Neural cell (in vitro differentiated cells): Measurements from ENCODE around the gene LY6G6F.

Experiments
- CTCF ChIP-seq: fragments of 450-650 bp; IDR thresholded peaks from 2 replicates; pipeline ENCODE4 v1.5.1; 2014; ENCODE audit warnings: antibody characterized with exemption, mild to moderate bottlenecking, moderate library complexity; ENCODE audit not compliant: poor library complexity, severe bottlenecking
- EP300 ChIP-seq: fragments of 450-650 bp; conservative IDR thresholded peaks from 2 replicates; pipeline ENCODE4 v1.6.1; 2014; ENCODE audit warnings: antibody characterized with exemption, mild to moderate bottlenecking, moderate library complexity; ENCODE audit not compliant: poor library complexity, severe bottlenecking
- EZH2 ChIP-seq: fragments of 200-600, 300-800 bp; shearing (Covaris generic), sonication (generic); IDR thresholded peaks from 2 replicates; pipeline ENCODE4 v1.6.1; 2014; ENCODE audit warnings: antibody characterized with exemption, low read length, borderline replicate concordance, mild to moderate bottlenecking; ENCODE audit not compliant: insufficient read depth, poor library complexity, severe bottlenecking
- POLR2AphosphoS5 ChIP-seq: IDR thresholded peaks from 2 replicates; pipeline ENCODE4 v1.6.1; 2012
- REST ChIP-seq: IDR thresholded peaks from 2 replicates; pipeline ENCODE4 v1.6.1; 2012; ENCODE audit warnings: borderline replicate concordance

- no peak for TF ChIP-seq CTCF
- no peak for TF ChIP-seq EZH2
- no peak for TF ChIP-seq REST
- no peak for TF ChIP-seq POLR2AphosphoS5
- TF ChIP-seq EP300 = no peak
Observed at GRCh38 chr6:31721351-31722020, 14.8 kb downstream of the LY6G6F start, which contains the start of gene LY6G6C.
